Adipocyte (in vitro differentiated cells): ENCODE data around the gene SLC25A39.
"Not testable (repeated sequence)": the region's sequence is repeated elsewhere in the genome, so short reads cannot be mapped to it uniquely, and the experiment has no call there.

ENCODE experiments used
- DNase-seq: peaks from one replicate; pipeline ENCODE4 v3.0.0-alpha.2; 2015; ENCODE audit warnings: low read depth
- H3K27me3 ChIP-seq: replicated peaks from 2 replicates; pipeline ENCODE4 v1.7.0; 2013; ENCODE audit warnings: mild to moderate bottlenecking, low read length, moderate library complexity; ENCODE audit not compliant: control insufficient read depth, insufficient read depth
- H3K36me3 ChIP-seq: 2 replicates; pipeline ENCODE4 v1.7.0; 2013; ENCODE audit warnings: low read length, mild to moderate bottlenecking, moderate library complexity; ENCODE audit not compliant: control insufficient read depth, insufficient read depth, severe bottlenecking
- H3K4me1 ChIP-seq: 2 replicates; pipeline ENCODE4 v1.7.0; 2013; ENCODE audit warnings: mild to moderate bottlenecking, low read length, moderate library complexity; ENCODE audit not compliant: control insufficient read depth, insufficient read depth
- H3K4me3 ChIP-seq: 2 replicates; pipeline ENCODE4 v1.7.0; 2013; ENCODE audit warnings: mild to moderate bottlenecking, low read length, moderate library complexity
- H3K9ac ChIP-seq: 2 replicates; pipeline ENCODE4 v1.7.0; 2013; ENCODE audit warnings: mild to moderate bottlenecking, low read length, moderate library complexity
- H3K9me3 ChIP-seq: 2 replicates; pipeline ENCODE4 v1.7.0; 2013; ENCODE audit warnings: mild to moderate bottlenecking, low read length, moderate library complexity; ENCODE audit not compliant: control insufficient read depth

The SLC25A39 gene

DNA sequence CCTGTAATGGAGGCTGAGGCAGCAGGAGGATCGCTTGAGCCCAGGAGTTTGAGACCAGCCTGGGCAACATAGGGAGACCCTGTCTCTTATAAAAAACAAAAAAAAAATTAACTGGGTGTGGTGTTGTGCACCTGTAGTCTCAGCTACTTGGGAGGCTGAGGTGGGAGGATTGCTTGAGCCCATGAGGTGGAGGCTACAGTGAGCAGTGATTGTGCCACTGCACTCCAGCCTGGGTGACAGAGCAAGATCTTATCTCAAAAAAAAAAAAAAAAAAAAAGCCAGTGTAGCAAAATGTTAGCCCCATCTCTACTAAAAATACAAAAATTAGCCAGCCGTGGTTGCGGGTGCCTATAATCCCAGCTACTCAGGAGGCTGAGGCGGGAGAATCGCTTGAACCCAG, 5.6 kb upstream of the SLC25A39 start:
- not testable (repeated sequence) for H3K9ac ChIP-seq, H3K36me3 ChIP-seq, H3K9me3 ChIP-seq, H3K4me3 ChIP-seq, DNase-seq, H3K4me1 ChIP-seq, H3K27me3 ChIP-seq

DNA sequence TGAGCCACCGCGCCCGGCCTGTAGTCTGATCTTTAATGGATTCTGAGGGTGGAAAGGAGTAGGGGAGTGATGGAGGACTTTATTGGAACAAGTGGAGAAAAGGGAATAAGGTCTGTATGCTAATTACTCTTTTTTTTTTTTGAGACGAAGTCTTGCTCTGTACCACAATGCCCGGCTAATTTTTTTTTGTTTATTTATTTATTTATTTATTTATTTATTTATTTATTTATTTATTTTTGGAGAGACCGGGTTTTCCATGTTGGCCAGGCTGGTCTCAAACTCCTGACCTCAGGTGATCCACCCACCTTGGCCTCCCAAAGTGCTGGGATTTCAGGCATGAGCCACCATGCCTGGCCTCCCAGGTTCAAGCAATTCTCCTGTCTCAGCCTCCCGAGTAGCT, 4.9 kb upstream of the SLC25A39 start:
- not testable (repeated sequence) for DNase-seq, H3K9ac ChIP-seq, H3K36me3 ChIP-seq, H3K4me1 ChIP-seq, H3K9me3 ChIP-seq, H3K4me3 ChIP-seq, H3K27me3 ChIP-seq

DNA sequence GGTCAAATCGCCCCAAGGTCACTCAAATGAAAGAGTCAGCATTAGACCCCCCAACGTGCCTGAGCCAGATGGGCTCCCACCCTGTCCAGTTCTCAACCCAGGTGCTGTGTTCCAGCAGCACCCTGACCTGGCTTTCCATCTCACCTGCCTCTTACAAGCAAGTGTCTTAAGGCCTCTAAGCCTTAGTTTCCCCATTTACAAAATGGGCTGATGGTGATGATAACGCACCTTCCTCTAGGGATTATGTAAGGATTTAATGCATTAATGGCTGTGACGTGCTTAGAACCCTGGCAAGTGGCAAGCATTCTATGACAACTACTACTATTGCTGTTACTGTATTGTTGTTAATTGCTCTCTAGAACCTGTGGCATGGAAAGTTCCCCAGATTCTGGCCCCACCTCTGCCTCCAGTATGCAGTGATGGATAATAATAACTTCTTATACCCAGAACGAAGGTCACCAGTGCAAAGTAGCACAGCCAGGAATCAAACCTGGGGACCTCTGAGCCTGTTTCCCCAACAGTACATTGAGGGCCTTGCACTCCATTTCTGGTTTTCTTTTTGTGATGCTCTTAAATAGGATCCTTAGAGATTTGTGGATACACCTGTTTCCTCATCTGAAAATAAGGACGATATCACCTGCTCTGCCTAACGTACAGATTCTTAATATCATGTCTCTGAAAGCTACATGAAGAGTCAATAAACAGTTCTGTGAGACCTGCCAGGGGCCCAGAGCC, 3.3 kb upstream of the SLC25A39 start:
- Histone ChIP-seq H3K9me3 (no peaks in the 10 kb centered on the region), H3K27me3 (no peaks in the 10 kb centered on the region), H3K9ac (no peak overlapping the region), H3K4me1 (peaks cover 17% of the 10 kb centered on the region), H3K36me3 (no peaks in the 10 kb centered on the region), H3K4me3 (no peak overlapping the region)
- no peak for DNase-seq

DNA sequence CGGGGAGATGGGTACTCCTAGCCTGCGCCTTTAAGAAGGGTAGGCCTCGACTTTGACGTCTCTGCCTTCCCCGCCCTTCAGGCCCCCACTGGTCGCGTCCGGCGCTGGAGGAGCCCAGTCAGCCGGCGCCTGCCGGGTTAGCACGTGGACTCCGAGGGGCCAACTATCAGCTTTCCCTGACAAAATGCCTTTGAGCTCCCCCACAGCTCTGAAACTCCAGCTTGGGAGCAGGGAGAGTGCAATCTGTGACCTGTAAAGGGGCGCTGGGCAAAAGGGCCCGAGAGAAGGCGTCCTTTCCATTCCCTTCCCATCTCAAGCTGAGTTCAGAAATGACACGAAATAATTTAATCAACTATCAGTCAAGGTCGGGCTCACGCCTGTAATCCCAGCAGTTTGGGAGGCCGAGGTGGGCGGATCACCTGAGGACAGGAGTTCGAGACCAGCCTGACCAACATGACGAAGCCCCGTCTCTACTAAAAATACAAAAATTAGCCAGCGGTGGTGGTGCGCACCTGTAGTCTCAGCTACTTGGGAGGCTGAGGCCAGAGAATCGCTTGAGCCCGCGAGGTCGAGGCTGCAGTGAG, 2.3 kb upstream of the SLC25A39 start:
- peak; percentile 99 for DNase-seq
- Histone ChIP-seq H3K4me1 (peaks cover 17% of the 10 kb centered on the region), H3K4me3 (peak overlapping the region; percentile 60)

DNA sequence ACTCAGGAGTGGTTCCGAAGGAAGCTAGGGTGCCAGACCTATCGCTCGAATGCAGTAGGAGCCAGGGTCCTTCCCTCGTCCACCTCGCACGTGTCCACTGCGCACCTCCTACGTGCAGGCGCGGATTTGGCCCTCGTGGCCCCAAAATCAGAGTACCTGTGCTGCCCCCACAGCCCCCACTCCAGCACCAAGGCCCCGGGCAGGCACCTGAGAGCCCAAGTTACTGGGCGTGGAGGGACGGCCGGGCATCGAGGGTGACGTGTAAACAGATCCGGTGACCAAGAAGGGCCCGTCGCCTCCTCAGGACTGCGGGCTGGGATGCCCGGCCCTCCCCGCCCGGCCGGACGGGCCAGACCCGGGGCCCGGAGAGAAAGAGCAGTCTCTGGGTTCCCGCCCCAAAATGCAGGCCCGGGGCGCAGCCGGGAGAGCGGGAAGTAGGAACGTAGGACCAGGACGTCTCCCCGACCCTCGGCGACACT, 492 bp downstream of the SLC25A39 start:
- no peaks in the 10 kb centered on the region for H3K27me3 ChIP-seq
- peak; percentile 53 for DNase-seq
- H3K4me1 ChIP-seq = peaks cover 17% of the 10 kb centered on the region
- H3K9ac ChIP-seq = peak overlapping the region; percentile 92
- peaks cover 32% of the 10 kb centered on the region for H3K36me3 ChIP-seq
- no peaks in the 10 kb centered on the region for H3K9me3 ChIP-seq
- peak overlapping the region; percentile 90 for H3K4me3 ChIP-seq

More for the DNA sequence above, 2.3 kb upstream of the SLC25A39 start:
- Histone ChIP-seq H3K9me3 (no peaks in the 10 kb centered on the region), H3K36me3 (peaks cover 5% of the 10 kb centered on the region), H3K9ac (peak overlapping the region; percentile 62), H3K27me3 (no peaks in the 10 kb centered on the region)

DNA sequence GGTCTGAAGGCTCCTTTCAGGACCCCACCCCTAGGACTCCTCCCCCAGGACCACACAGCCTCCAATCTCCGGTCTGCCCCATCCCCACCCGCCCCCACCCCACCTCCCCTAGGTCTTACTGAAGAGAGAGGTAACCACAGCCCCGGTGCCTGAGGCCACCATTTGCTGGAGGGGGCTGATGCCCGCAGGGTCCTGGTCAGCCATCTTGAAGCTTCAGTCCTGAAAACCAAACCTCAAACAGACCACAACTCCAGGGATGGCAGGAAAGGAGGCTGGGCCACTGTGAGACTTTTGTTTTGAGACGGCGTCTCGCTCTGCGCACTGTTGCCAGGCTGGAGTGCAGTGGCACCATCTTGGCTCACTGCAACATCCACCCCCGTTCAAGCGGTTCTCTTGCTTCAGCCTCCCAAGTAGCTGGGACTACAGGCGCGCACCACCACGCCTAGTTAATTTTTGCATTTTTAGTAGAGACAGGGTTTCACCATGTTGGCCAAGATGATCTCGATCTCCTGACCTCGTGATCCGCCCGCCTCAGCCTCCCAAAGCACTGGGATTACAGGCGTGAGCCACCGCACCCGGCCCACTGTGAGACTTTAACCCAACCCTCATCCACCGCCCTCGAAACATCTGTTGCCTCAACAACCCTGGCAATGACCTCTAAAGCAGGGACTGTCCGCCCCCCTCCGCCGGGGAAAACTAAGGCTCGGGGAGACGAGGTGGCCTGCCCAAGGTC, 1.1 kb downstream of the SLC25A39 start:
- H3K4me1 ChIP-seq = peaks cover 17% of the 10 kb centered on the region
- peak overlapping the region; percentile 90 for H3K4me3 ChIP-seq
- peaks cover 32% of the 10 kb centered on the region for H3K36me3 ChIP-seq
- H3K9me3 ChIP-seq = no peaks in the 10 kb centered on the region
- H3K9ac ChIP-seq = peak overlapping the region; percentile 92
- DNase-seq = no peak
- H3K27me3 ChIP-seq = no peaks in the 10 kb centered on the region

DNA sequence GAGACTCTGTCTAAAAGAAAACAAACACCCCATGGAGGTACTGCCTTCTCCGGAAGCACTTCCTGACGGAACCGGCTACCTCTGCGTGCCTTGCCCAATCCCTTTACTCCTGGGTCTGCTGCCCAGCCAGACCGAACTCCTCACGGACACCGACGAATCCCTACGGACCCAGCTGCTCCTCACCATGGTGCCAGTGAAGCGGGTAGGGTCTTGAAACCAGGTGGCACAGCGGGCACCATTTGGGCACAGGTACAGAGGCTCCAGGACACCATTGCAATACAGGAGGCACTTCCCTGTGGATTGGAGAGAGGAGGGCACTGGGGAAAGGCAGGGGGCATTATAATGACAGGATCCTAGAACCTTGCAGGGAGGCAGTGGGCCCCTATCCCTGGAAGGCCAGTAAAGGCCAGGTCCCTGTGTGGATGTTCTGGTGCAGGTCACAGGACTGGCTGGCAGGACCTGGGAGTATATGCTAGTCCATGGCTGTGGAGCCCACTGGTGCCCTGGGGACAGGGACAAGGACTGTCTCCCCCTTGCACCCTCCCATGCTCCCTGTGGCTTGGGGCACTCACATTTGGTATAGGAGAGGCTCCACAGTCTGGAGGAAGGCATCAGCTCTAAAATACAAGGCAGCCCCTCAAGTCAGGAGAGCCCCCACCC, 2.3 kb downstream of the SLC25A39 start:
- no peak overlapping the region for H3K4me3 ChIP-seq
- DNase-seq = no peak
- no peak overlapping the region for H3K9ac ChIP-seq
- peaks cover 32% of the 10 kb centered on the region for H3K36me3 ChIP-seq
- H3K4me1 ChIP-seq = peaks cover 17% of the 10 kb centered on the region
- H3K27me3 ChIP-seq = no peaks in the 10 kb centered on the region
- no peaks in the 10 kb centered on the region for H3K9me3 ChIP-seq

DNA sequence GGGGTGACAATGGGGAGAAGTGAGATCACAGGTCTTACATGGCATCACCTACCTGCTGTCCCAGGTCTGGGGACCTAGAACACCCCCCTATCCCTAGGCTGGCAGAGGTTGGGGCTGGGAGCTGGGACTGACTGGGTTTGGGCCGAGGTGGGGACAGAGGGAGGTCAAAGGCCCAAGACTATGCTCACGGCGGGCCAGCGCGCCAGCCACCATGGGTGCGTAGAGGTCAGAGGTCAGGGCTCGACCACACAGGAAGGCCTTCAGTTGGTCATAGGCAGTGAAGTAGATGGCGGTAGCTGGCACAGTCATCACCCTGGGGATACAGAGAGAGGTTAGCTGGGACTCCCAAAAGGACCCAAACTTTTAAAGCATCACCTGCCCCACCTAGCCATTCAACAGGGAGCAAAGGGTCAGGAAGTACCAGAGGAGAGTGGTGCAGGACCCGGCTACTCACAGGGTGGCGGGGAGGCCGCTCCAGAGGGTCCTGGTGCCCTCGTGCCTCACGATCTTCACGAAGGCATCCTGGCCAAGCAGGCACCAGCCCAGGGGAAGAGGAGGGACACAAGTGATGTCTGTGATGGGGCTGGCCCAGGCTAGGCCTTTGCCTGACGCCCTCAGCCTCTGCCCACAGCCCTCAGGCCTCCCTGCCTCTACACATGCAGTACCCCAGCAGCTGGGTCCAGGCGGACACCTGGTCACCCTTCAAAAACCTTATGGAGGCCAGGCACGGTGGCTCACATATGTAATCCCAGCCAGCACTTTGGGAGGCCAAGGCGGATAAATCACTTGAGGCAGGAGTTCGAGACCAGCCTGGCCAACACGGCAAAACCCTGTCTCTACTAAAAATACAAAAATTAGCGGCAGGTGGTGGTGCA, 3.1 kb downstream of the SLC25A39 start:
- DNase-seq = no peak
- peaks cover under 1% of the 10 kb centered on the region for H3K27me3 ChIP-seq

DNA sequence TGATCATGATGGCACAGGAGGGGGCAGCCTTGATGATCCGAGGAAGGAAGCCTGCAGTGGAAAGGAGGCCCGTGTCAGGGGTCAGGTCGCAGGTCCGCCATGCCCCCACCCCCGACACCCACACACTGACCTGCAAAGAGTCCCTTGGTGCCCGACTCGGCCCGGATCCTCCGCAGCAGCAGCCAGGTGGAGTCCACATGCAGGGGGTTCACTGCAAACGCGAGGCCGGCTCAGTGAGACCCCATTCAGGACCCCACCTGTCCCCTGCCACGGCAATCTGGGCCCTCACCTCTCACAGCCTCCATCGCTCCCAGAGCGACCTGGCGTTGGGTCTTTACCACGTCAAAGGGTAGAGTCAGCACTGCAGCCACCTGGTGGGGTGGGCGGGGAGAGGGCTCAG, 4.6 kb downstream of the SLC25A39 start:
- Histone ChIP-seq H3K4me3 (no peak overlapping the region), H3K4me1 (peaks cover 13% of the 10 kb centered on the region), H3K27me3 (peaks cover 10% of the 10 kb centered on the region), H3K9ac (no peak overlapping the region), H3K36me3 (peaks cover 32% of the 10 kb centered on the region), H3K9me3 (no peaks in the 10 kb centered on the region)
- DNase-seq = no peak

More for the DNA sequence above, 3.1 kb downstream of the SLC25A39 start:
- H3K4me3 ChIP-seq = no peak overlapping the region
- no peak overlapping the region for H3K9ac ChIP-seq
- H3K4me1 ChIP-seq = peaks cover 15% of the 10 kb centered on the region
- H3K9me3 ChIP-seq = no peaks in the 10 kb centered on the region
- peaks cover 32% of the 10 kb centered on the region for H3K36me3 ChIP-seq

DNA sequence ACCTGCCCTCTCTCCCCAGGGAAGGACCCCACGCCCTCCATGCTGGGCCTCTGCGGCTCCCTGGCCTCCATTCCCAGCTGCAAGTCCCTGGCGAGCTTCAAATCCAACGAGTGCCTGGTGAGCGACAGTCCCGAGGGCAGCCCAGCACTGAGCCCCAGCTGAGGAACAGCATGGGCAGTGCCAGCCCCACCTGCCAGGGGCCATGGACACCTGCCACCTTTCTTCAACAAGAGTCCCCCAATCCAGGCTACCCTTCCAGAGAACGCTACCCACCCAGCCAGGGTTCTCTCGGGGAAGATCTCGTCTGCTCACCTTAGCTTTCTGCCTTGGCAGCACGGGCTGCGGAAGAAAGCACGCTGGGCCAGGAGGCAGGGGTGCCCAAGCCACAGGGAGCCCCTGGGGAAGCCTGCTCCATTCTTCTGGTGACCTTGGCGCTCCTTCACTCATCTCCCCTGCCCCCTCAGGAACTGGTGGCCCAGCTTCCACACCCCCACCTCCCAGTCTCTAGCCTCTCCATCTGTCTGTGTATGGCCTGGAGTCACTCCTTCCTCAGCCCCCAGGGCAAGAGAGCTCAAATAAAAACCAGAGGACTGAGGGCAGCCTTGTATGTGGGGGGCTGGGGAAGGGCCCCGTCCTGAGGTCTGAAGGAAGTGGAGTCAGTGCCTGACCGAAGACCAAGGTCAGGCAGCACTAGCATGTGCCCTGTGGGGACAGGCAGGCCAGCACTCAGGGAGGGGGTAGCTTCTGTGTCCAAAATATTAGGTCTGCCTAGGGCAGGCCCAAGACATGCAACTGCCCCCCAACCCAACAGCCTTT, 6.3 kb downstream of the SLC25A39 start:
- no peak for DNase-seq
- peaks cover 3% of the 10 kb centered on the region for H3K4me1 ChIP-seq
- no peak overlapping the region for H3K9ac ChIP-seq
- H3K4me3 ChIP-seq = no peak overlapping the region
- peaks cover 32% of the 10 kb centered on the region for H3K36me3 ChIP-seq
- H3K27me3 ChIP-seq = peaks cover 23% of the 10 kb centered on the region
- H3K9me3 ChIP-seq = no peaks in the 10 kb centered on the region
